Neural cell (in vitro differentiated cells): ENCODE data around the gene B4GALT5.

Experiments used
- CTCF ChIP-seq: fragments of 450-650 bp; IDR thresholded peaks from 2 replicates; pipeline ENCODE4 v1.5.1; 2014; ENCODE audit warnings: antibody characterized with exemption, mild to moderate bottlenecking, moderate library complexity; ENCODE audit not compliant: poor library complexity, severe bottlenecking
- EP300 ChIP-seq: fragments of 450-650 bp; conservative IDR thresholded peaks from 2 replicates; pipeline ENCODE4 v1.6.1; 2014; ENCODE audit warnings: antibody characterized with exemption, mild to moderate bottlenecking, moderate library complexity; ENCODE audit not compliant: poor library complexity, severe bottlenecking
- EZH2 ChIP-seq: fragments of 200-600, 300-800 bp; shearing (Covaris generic), sonication (generic); IDR thresholded peaks from 2 replicates; pipeline ENCODE4 v1.6.1; 2014; ENCODE audit warnings: antibody characterized with exemption, low read length, borderline replicate concordance, mild to moderate bottlenecking; ENCODE audit not compliant: insufficient read depth, poor library complexity, severe bottlenecking
- MXI1 ChIP-seq: fragments of 450-650 bp; conservative IDR thresholded peaks from 2 replicates; pipeline ENCODE4 v1.6.1; 2014; ENCODE audit warnings: antibody characterized with exemption, mild to moderate bottlenecking; ENCODE audit not compliant: poor library complexity, severe bottlenecking
- POLR2AphosphoS5 ChIP-seq: IDR thresholded peaks from 2 replicates; pipeline ENCODE4 v1.6.1; 2012
- RAD21 ChIP-seq: fragments of 450-650 bp; conservative IDR thresholded peaks from 2 replicates; pipeline ENCODE4 v1.6.1; 2014; ENCODE audit warnings: antibody characterized with exemption, mild to moderate bottlenecking, moderate library complexity
- REST ChIP-seq: IDR thresholded peaks from 2 replicates; pipeline ENCODE4 v1.6.1; 2012; ENCODE audit warnings: borderline replicate concordance
- SMC3 ChIP-seq: fragments of 450-650 bp; conservative IDR thresholded peaks from 2 replicates; pipeline ENCODE4 v1.6.1; 2014; ENCODE audit warnings: antibody characterized with exemption, mild to moderate bottlenecking, moderate library complexity; ENCODE audit not compliant: poor library complexity
- TAF1 ChIP-seq: IDR thresholded peaks from 2 replicates; pipeline ENCODE4 v1.6.1; 2012; ENCODE audit warnings: low read depth

- TF ChIP-seq RAD21: no peak
- no peak for TF ChIP-seq REST
- no peak for TF ChIP-seq POLR2AphosphoS5
- no peak for TF ChIP-seq CTCF
- no peak for TF ChIP-seq EZH2
- TF ChIP-seq EP300: no peak
- TF ChIP-seq SMC3: no peak
- no peak for TF ChIP-seq MXI1
- no peak for TF ChIP-seq TAF1
These were observed 93.1 kb downstream of the B4GALT5 start for GRCh38 chr20:49620364-49621240.
